H9 (cell line): Measurements from ENCODE around the gene GRIA4. TPM values are rescaled to one million over a fixed set of nuclear protein-coding genes. Genes with fewer than 3 reads are reported as not detected.

Source experiments
- DNase-seq: peaks from one replicate; pipeline ENCODE4 v3.0.0-alpha.2; 2017
- H2AFZ ChIP-seq: one replicate; pipeline ENCODE4 v1.6.1; 2013; ENCODE audit warnings: mild to moderate bottlenecking, low read length, control low read depth, moderate library complexity
- H2AK5ac ChIP-seq: 2 replicates; pipeline ENCODE4 v1.6.1; 2013; ENCODE audit warnings: low read length, control low read depth, mixed read lengths; ENCODE audit not compliant: insufficient read length
- H2BK120ac ChIP-seq: one replicate; pipeline ENCODE4 v1.6.1; 2013; ENCODE audit warnings: low read depth, mild to moderate bottlenecking, low read length, control low read depth, inconsistent platforms; ENCODE audit not compliant: poor library complexity, severe bottlenecking
- H2BK12ac ChIP-seq: 2 replicates; pipeline ENCODE4 v1.6.1; 2013; ENCODE audit warnings: low read length, control low read depth, mixed read lengths, low read depth; ENCODE audit not compliant: insufficient read length
- H2BK15ac ChIP-seq: 2 replicates; pipeline ENCODE4 v1.6.1; 2013; ENCODE audit warnings: low read depth, low read length, control low read depth
- H2BK20ac ChIP-seq: one replicate; pipeline ENCODE4 v1.6.1; 2013; ENCODE audit warnings: low read depth, mild to moderate bottlenecking, low read length, control low read depth, inconsistent platforms; ENCODE audit not compliant: poor library complexity, severe bottlenecking
- H2BK5ac ChIP-seq: 2 replicates; pipeline ENCODE4 v1.6.1; 2013; ENCODE audit warnings: low read length, control low read depth, mixed read lengths; ENCODE audit not compliant: insufficient read length
- H3K14ac ChIP-seq: 2 replicates; pipeline ENCODE4 v1.6.1; 2013; ENCODE audit warnings: low read length, control low read depth; ENCODE audit not compliant: insufficient read depth
- H3K18ac ChIP-seq: 2 replicates; pipeline ENCODE4 v1.6.1; 2013; ENCODE audit warnings: low read depth, mild to moderate bottlenecking, mixed read lengths, low read length, control low read depth; ENCODE audit not compliant: insufficient read length
- H3K23ac ChIP-seq: 2 replicates; pipeline ENCODE4 v1.6.1; 2013; ENCODE audit warnings: low read length, control low read depth, mixed read lengths, low read depth; ENCODE audit not compliant: insufficient read length
- H3K23me2 ChIP-seq: 2 replicates; pipeline ENCODE4 v1.6.1; 2013; ENCODE audit warnings: low read depth, mild to moderate bottlenecking, mixed read lengths, low read length, control low read depth; ENCODE audit not compliant: insufficient read length, poor library complexity, severe bottlenecking
- H3K27ac ChIP-seq: 2 replicates; pipeline ENCODE4 v1.5.1; 2013; ENCODE audit warnings: low read length, control low read depth, mixed read lengths, low read depth; ENCODE audit not compliant: insufficient read length
- H3K27me3 ChIP-seq: 2 replicates; pipeline ENCODE4 v1.6.1; 2013; ENCODE audit warnings: low read length, control low read depth, inconsistent platforms; ENCODE audit not compliant: insufficient read depth
- H3K4ac ChIP-seq: 2 replicates; pipeline ENCODE4 v1.6.1; 2013; ENCODE audit warnings: low read depth, mild to moderate bottlenecking, control low read depth, inconsistent platforms, low read length, moderate library complexity
- H3K4me1 ChIP-seq: 2 replicates; pipeline ENCODE4 v1.6.1; 2013; ENCODE audit warnings: low read length, control low read depth, inconsistent platforms; ENCODE audit not compliant: insufficient read depth
- H3K4me2 ChIP-seq: 2 replicates; pipeline ENCODE4 v1.6.1; 2013; ENCODE audit warnings: low read length, control low read depth, mixed read lengths; ENCODE audit not compliant: insufficient read length, insufficient read depth
- H3K56ac ChIP-seq: 2 replicates; pipeline ENCODE4 v1.6.1; 2013; ENCODE audit warnings: low read depth, mild to moderate bottlenecking, mixed read lengths, low read length, control low read depth; ENCODE audit not compliant: insufficient read length
- H3K79me1 ChIP-seq: 2 replicates; pipeline ENCODE4 v1.6.1; 2013; ENCODE audit warnings: low read depth, mild to moderate bottlenecking, moderate library complexity, low read length, control low read depth, inconsistent platforms; ENCODE audit not compliant: insufficient read depth, poor library complexity, severe bottlenecking
- H3K79me2 ChIP-seq: 2 replicates; pipeline ENCODE4 v1.6.1; 2013; ENCODE audit warnings: low read length, control low read depth, inconsistent platforms; ENCODE audit not compliant: insufficient read depth
- H3K9ac ChIP-seq: 2 replicates; pipeline ENCODE4 v1.6.1; 2013; ENCODE audit warnings: low read length, control low read depth, mixed read lengths; ENCODE audit not compliant: insufficient read length; ENCODE audit errors: extremely low read depth
- H3K9me3 ChIP-seq: one replicate; pipeline ENCODE4 v1.6.1; 2013; ENCODE audit warnings: low read depth, low read length, inconsistent platforms; ENCODE audit not compliant: control insufficient read depth
- H3T11ph ChIP-seq: one replicate; pipeline ENCODE4 v1.6.1; 2013; ENCODE audit warnings: mild to moderate bottlenecking, low read length, control low read depth, inconsistent platforms
- H4K20me1 ChIP-seq: one replicate; pipeline ENCODE4 v1.6.1; 2013; ENCODE audit not compliant: control insufficient read depth, insufficient read length, insufficient read depth
- H4K5ac ChIP-seq: 2 replicates; pipeline ENCODE4 v1.6.1; 2013; ENCODE audit warnings: low read depth, mild to moderate bottlenecking, mixed read lengths, low read length, control low read depth; ENCODE audit not compliant: insufficient read length
- H4K8ac ChIP-seq: replicated peaks from 2 replicates; pipeline ENCODE4 v1.6.1; 2013; ENCODE audit warnings: low read length, control low read depth, mixed read lengths, low read depth; ENCODE audit not compliant: insufficient read length
- H4K91ac ChIP-seq: 2 replicates; pipeline ENCODE4 v1.6.1; 2013; ENCODE audit warnings: low read depth, mild to moderate bottlenecking, moderate library complexity, mixed read lengths, low read length, control low read depth; ENCODE audit not compliant: insufficient read length
- H3K27ac Mint-ChIP-seq, 3 experiments: 2 replicates in 2 of 3; 3 replicates in 1 of 3; pipeline ENCODE4 v1.8.0; 2020 to 2021; ENCODE audit warnings: mixed read lengths in 3 of 3, mild to moderate bottlenecking in 1 of 3, moderate library complexity in 1 of 3
- H3K27me3 Mint-ChIP-seq: 2 replicates; pipeline ENCODE4 v1.8.0; 2021; ENCODE audit warnings: low read depth, mild to moderate bottlenecking, moderate library complexity, mixed read lengths
- H3K36me3 Mint-ChIP-seq, 3 experiments: 2 replicates in 2 of 3; 3 replicates in 1 of 3; pipeline ENCODE4 v1.8.0; 2020 to 2021; ENCODE audit warnings: low read depth in 3 of 3, mixed read lengths in 3 of 3; ENCODE audit not compliant: insufficient read depth in 1 of 3
- H3K4me1 Mint-ChIP-seq, 2 experiments: 2 replicates each; pipeline ENCODE4 v1.8.0; 2020; ENCODE audit warnings: mixed read lengths in 2 of 2
- H3K4me3 Mint-ChIP-seq, 2 experiments: 2 replicates in 1 of 2; 3 replicates in 1 of 2; pipeline ENCODE4 v1.8.0; 2020 to 2021; ENCODE audit warnings: mild to moderate bottlenecking in 2 of 2, mixed read lengths in 2 of 2, moderate library complexity in 1 of 2
- H3K9me3 Mint-ChIP-seq, 2 experiments: 2 replicates in 1 of 2; 3 replicates in 1 of 2; pipeline ENCODE4 v1.8.0; 2020; ENCODE audit warnings: mild to moderate bottlenecking in 2 of 2, mixed read lengths in 2 of 2, moderate library complexity in 1 of 2
- WGBS: extraction: QIAGEN DNeasy Blood & Tissue Kit; methylation state at CpG from one replicate; pipeline ENCODE4 v1.1.7; 2013; ENCODE audit warnings: missing lambda C conversion rate, low lambda C conversion rate, mixed read lengths; ENCODE audit not compliant: insufficient read length; ENCODE audit errors: extremely low coverage; 5-methylcytosine and 5-hydroxymethylcytosine counted together
- total RNA-seq: library from RNA; stranded (reverse); gene quantifications from 2 replicates; pipeline ENCODE4 v1.2.1, GENCODE V29; 2021
- TF ChIP-seq, protein P1 (sequence below): fragments of 200-600 bp; sonication (generic); conservative IDR thresholded peaks from 3 replicates; pipeline ENCODE4 v1.8.0; 2021; ENCODE audit warnings: antibody characterized with exemption, mild to moderate bottlenecking

The GRIA4 gene
- total RNA-seq, 1 experiment from 2014 or later: 0.83 TPM

DNA sequence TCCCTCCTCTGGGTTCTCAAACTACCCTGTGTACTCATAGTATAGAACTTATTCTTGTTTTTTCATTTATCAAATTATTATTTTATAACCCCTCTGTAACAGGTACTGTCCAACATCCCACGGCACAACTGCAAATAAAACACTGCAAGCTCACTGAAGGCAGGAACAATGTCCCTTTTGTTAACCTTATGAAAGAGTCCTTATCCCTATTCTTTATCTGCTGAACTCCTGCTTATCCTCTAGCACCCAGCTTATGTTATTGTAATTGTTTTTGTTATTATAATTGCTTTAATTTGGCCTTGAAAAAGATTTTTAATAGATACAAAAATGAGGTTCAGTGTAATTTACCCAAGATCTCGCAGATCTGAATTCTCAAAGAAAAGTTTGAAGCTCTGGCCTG is 281.8 kb downstream of the GRIA4 start:
- H3K23ac ChIP-seq: no peak overlapping the region
- no peak overlapping the region for H3K14ac ChIP-seq
- no peak overlapping the region for H2BK20ac ChIP-seq
- no peaks in the 10 kb centered on the region for H3K9me3 ChIP-seq
- no peak overlapping the region for H2BK12ac ChIP-seq
- TF ChIP-seq, protein P1, sequence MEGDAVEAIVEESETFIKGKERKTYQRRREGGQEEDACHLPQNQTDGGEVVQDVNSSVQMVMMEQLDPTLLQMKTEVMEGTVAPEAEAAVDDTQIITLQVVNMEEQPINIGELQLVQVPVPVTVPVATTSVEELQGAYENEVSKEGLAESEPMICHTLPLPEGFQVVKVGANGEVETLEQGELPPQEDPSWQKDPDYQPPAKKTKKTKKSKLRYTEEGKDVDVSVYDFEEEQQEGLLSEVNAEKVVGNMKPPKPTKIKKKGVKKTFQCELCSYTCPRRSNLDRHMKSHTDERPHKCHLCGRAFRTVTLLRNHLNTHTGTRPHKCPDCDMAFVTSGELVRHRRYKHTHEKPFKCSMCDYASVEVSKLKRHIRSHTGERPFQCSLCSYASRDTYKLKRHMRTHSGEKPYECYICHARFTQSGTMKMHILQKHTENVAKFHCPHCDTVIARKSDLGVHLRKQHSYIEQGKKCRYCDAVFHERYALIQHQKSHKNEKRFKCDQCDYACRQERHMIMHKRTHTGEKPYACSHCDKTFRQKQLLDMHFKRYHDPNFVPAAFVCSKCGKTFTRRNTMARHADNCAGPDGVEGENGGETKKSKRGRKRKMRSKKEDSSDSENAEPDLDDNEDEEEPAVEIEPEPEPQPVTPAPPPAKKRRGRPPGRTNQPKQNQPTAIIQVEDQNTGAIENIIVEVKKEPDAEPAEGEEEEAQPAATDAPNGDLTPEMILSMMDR: no peak
- no peak overlapping the region for H3K4me2 ChIP-seq
- peak overlapping the region; percentile 65 to 94 (median 69); a peak in 4 of 7 replicates for H3K27ac Mint-ChIP-seq
- no peak overlapping the region for H3K4me3 Mint-ChIP-seq
- no peak overlapping the region for H3K56ac ChIP-seq
- H4K5ac ChIP-seq: no peak overlapping the region
- H3T11ph ChIP-seq: no peak overlapping the region
- peaks cover 29 to 30% of the 10 kb centered on the region in 2 experiments for H3K4me1 Mint-ChIP-seq
- no peak overlapping the region for H2BK15ac ChIP-seq
- H4K91ac ChIP-seq: no peak overlapping the region
- no peak overlapping the region for H2AFZ ChIP-seq
- H3K79me1 ChIP-seq: no peaks in the 10 kb centered on the region
- no peaks in the 10 kb centered on the region for H3K79me2 ChIP-seq
- H3K27ac ChIP-seq: no peak overlapping the region
- no peak overlapping the region for H3K4ac ChIP-seq
- no peaks in the 10 kb centered on the region for H3K27me3 Mint-ChIP-seq
- H3K9ac ChIP-seq: no peak overlapping the region
- H4K8ac ChIP-seq: no peak overlapping the region
- DNase-seq: no peak
- no peak overlapping the region for H3K18ac ChIP-seq
- no peak overlapping the region for H2AK5ac ChIP-seq
- no peaks in the 10 kb centered on the region for H3K36me3 Mint-ChIP-seq
- no peak overlapping the region for H2BK120ac ChIP-seq
- peaks cover 2% of the 10 kb centered on the region for H3K4me1 ChIP-seq
- H3K9me3 Mint-ChIP-seq: no peaks in the 10 kb centered on the region; a peak in 1 of 5 replicates
- no peaks in the 10 kb centered on the region for H3K27me3 ChIP-seq
- H3K23me2 ChIP-seq: no peaks in the 10 kb centered on the region
- H4K20me1 ChIP-seq: no peaks in the 10 kb centered on the region
- no CpG with 5 or more reads among the region's 2 CpGs for WGBS
- no peak overlapping the region for H2BK5ac ChIP-seq
